Sigmoid colon (tissue), 7 donors: Measurements from ENCODE around the gene SUSD5. TPM values are rescaled to one million over a fixed set of nuclear protein-coding genes. Genes with fewer than 3 reads are reported as not detected.
"Not testable (repeated sequence)": the region's sequence is repeated elsewhere in the genome, so short reads cannot be mapped to it uniquely, and the experiment has no call there.

Experiments used
- DNase-seq: peaks from one replicate; pipeline ENCODE4 v3.0.0-alpha.2; 2019
- H3K27ac ChIP-seq, 4 donors: fragments of 200-600 bp; sonication (generic); one replicate each; pipeline ENCODE4 v1.5.1; 2016 to 2019; ENCODE audit warnings: mild to moderate bottlenecking in 1 of 4
- H3K27me3 ChIP-seq, 3 donors: fragments of 200-600 bp; sonication (generic); one replicate each; pipeline ENCODE4 v1.5.1; 2019; ENCODE audit warnings: mild to moderate bottlenecking in 1 of 3
- H3K36me3 ChIP-seq, 4 donors: fragments of 200-600 bp; sonication (generic); one replicate each; pipeline ENCODE4 v1.5.1; 2016 to 2019
- H3K4me1 ChIP-seq, 4 donors: fragments of 200-600 bp; sonication (generic); one replicate each; pipeline ENCODE4 v1.5.1; 2017 to 2019
- H3K4me3 ChIP-seq, 4 donors: fragments of 200-600 bp; sonication (generic); one replicate each; pipeline ENCODE4 v1.5.1; 2017 to 2019; ENCODE audit warnings: mild to moderate bottlenecking in 2 of 4, moderate library complexity in 1 of 4
- H3K9me3 ChIP-seq, 4 donors: fragments of 200-600 bp in 3 of 4; sonication (generic) in 3 of 4; one replicate each; pipeline versions ENCODE4 v1.5.1 to v1.6.1; 2013 to 2019
- CTCF ChIP-seq, 4 experiments: fragments of 450-650 bp in 3 of 4; fragments of 200-600 bp in 1 of 4; IDR thresholded peaks; one replicate each; pipeline ENCODE4 v1.5.1; 2016 to 2019; ENCODE audit warnings: antibody characterized with exemption in 4 of 4, mild to moderate bottlenecking in 3 of 4, moderate library complexity in 2 of 4
- EP300 ChIP-seq, 4 donors: sonication (generic); formaldehyde crosslinking; IDR thresholded peaks; one replicate each; pipeline ENCODE4 v1.6.1; 2017; ENCODE audit warnings: antibody characterized with exemption in 4 of 4
- POLR2A ChIP-seq, 2 donors: fragments of 450-650 bp; IDR thresholded peaks; one replicate each; pipeline ENCODE4 v1.6.1; 2016; ENCODE audit warnings: antibody characterized with exemption in 2 of 2, mild to moderate bottlenecking in 2 of 2, moderate library complexity in 2 of 2
- POLR2AphosphoS5 ChIP-seq, 4 donors: sonication (generic); formaldehyde crosslinking; IDR thresholded peaks; one replicate each; pipeline ENCODE4 v1.6.1; 2017; ENCODE audit warnings: antibody characterized with exemption in 4 of 4
- WGBS, 2 donors: extraction: QIAGEN DNeasy Blood & Tissue Kit; methylation state at CpG; one replicate each; pipeline ENCODE4 v1.1.7; 2013; 5-methylcytosine and 5-hydroxymethylcytosine counted together
- intact Hi-C: fragments of 100-400 bp; cut with DNase I; formaldehyde crosslinking; loops from one replicate; pipeline ENCODE4 v1.15.1; 2023
- polyA plus RNA-seq, 3 donors: library from polyadenylated mRNA; stranded (reverse); fragments of 200-250 nt; gene quantifications; one replicate each; pipeline ENCODE4 v1.2.3, GENCODE V29; 2013
- total RNA-seq, 4 donors: library from RNA; depleted of rRNA; stranded (reverse); fragments of >200 nt; gene quantifications; one replicate each; pipeline ENCODE4 v1.1.0, GENCODE V29; 2016
- donor health status: healthy with polysubstance abuse.
- donor health status: Bipolar disorder and iron deficiency.
- donor health status: healthy.

Gene SUSD5
- total and polyA plus RNA-seq, 7 donors: under 0.01 to 10.9 (median 1.7) TPM; not detected in 1

- Histone ChIP-seq H3K36me3 (peaks cover 11 to 36% (median 18%) of the 10 kb centered on the region in 4 donors), H3K27ac (no peak overlapping the region), H3K4me3 (no peak overlapping the region), H3K9me3 (no peaks in the 10 kb centered on the region), H3K27me3 (no peaks in the 10 kb centered on the region), H3K4me1 (peaks cover 0 to 18% (median 17%) of the 10 kb centered on the region in 4 donors)
- TF ChIP-seq POLR2AphosphoS5 (IDR thresholded peaks at IDR 0.05): no peak
- no peak for TF ChIP-seq CTCF (IDR thresholded peaks at IDR 0.05)
- no peak for TF ChIP-seq POLR2A (IDR thresholded peaks at IDR 0.05)
- TF ChIP-seq EP300 (IDR thresholded peaks at IDR 0.05): no peak
- no peak for DNase-seq
- intact Hi-C loops: no loop called here
- 96% methylated on average over 16 of the region's 16 CpGs for WGBS, 2 donors
Measured at GRCh38 chr3:33145221-33145900, 73.2 kb downstream of the SUSD5 start.

GRCh38 chr3:33144433-33144832 lies 74.2 kb downstream of the SUSD5 start:
- intact Hi-C loops: no loop called here
- no peak for TF ChIP-seq EP300 (IDR thresholded peaks at IDR 0.05)
- no peak for TF ChIP-seq POLR2A (IDR thresholded peaks at IDR 0.05)
- TF ChIP-seq CTCF (IDR thresholded peaks at IDR 0.05): no peak
- TF ChIP-seq POLR2AphosphoS5 (IDR thresholded peaks at IDR 0.05): no peak
- Histone ChIP-seq H3K36me3 (peaks cover 11 to 41% (median 18%) of the 10 kb centered on the region in 4 donors), H3K4me3 (no peak overlapping the region), H3K4me1 (peaks cover 0 to 23% (median 19%) of the 10 kb centered on the region in 4 donors), H3K27me3 (no peaks in the 10 kb centered on the region), H3K9me3 (no peaks in the 10 kb centered on the region), H3K27ac (no peak overlapping the region)
- DNase-seq: no peak
- 79 to 94% methylated on average over 1 of the region's 1 CpG for WGBS, 2 donors

GRCh38 chr3:33141006-33141405 lies 77.6 kb downstream of the SUSD5 start:
- Histone ChIP-seq H3K27ac (no peak overlapping the region), H3K9me3 (no peaks in the 10 kb centered on the region), H3K4me3 (no peak overlapping the region), H3K4me1 (peaks cover 0 to 7% (median 2%) of the 10 kb centered on the region in 4 donors), H3K36me3 (peaks cover 16 to 60% (median 21%) of the 10 kb centered on the region in 4 donors), H3K27me3 (no peaks in the 10 kb centered on the region)
- DNase-seq: no peak
- TF ChIP-seq POLR2A (IDR thresholded peaks at IDR 0.05) (no peak), EP300 (IDR thresholded peaks at IDR 0.05) (no peak), CTCF (IDR thresholded peaks at IDR 0.05) (no peak), POLR2AphosphoS5 (IDR thresholded peaks at IDR 0.05) (no peak)
- intact Hi-C loops: no loop called here
- WGBS, 2 donors: 95 to 97% methylated on average over 3 of the region's 3 CpGs

- 76 to 79% methylated on average over 2 of the region's 2 CpGs for WGBS, 2 donors
- intact Hi-C loops: no loop called here
- Histone ChIP-seq H3K9me3 (no peaks in the 10 kb centered on the region), H3K27me3 (no peaks in the 10 kb centered on the region), H3K4me3 (no peak overlapping the region), H3K36me3 (peaks cover 16 to 70% (median 21%) of the 10 kb centered on the region in 4 donors), H3K27ac (no peak overlapping the region), H3K4me1 (peaks cover 0 to 7% (median 2%) of the 10 kb centered on the region in 4 donors)
- DNase-seq: no peak
- TF ChIP-seq CTCF (IDR thresholded peaks at IDR 0.05): no peak
- no peak for TF ChIP-seq POLR2A (IDR thresholded peaks at IDR 0.05)
- TF ChIP-seq EP300 (IDR thresholded peaks at IDR 0.05): no peak
- no peak for TF ChIP-seq POLR2AphosphoS5 (IDR thresholded peaks at IDR 0.05)
Measured at GRCh38 chr3:33139996-33140395, 78.6 kb downstream of the SUSD5 start.

- intact Hi-C loops, H3K4me3 ChIP-seq, DNase-seq, H3K27me3 ChIP-seq, H3K4me1 ChIP-seq, H3K9me3 ChIP-seq, H3K27ac ChIP-seq: not testable (repeated sequence)
- H3K36me3 ChIP-seq: peaks cover 16 to 77% (median 28%) of the 10 kb centered on the region in 4 donors
- 84 to 92% methylated on average over 8 of the region's 8 CpGs for WGBS, 2 donors
Measured at GRCh38 chr3:33139006-33139623, 79.5 kb downstream of the SUSD5 start.
